Neural progenitor cell (in vitro differentiated cells): Measurements from ENCODE around the gene PSMD5.

ENCODE experiments used
- EZH2 ChIP-seq: fragments of 200-600 bp; sonication (generic); IDR thresholded peaks from 2 replicates; pipeline ENCODE4 v1.6.1; 2017; ENCODE audit warnings: antibody characterized with exemption, mild to moderate bottlenecking, moderate library complexity
- TF ChIP-seq, protein P1 (sequence below): fragments of 200-600 bp; sonication (generic); IDR thresholded peaks from 2 replicates; pipeline ENCODE4 v1.5.1; 2017; ENCODE audit warnings: antibody characterized with exemption, mild to moderate bottlenecking

DNA sequence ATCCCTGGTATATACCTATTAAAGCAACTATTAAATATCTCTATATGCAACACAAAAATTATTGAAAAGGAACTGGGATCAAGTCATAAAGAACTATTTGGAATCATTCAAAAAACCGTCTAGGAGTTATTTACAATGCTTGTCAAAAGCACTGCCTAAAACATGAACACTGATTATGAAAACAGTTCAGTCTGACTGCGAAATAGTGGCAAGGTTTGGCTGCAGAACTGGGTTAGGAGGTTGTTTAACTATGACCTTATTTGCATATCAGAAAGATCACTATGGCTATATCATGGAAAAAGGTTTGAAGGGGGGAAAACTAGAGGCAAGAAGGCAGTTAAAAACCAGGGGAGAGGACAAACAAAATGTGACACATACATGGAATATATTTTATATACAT, 61.5 kb downstream of the PSMD5 start:
- TF ChIP-seq, protein P1, sequence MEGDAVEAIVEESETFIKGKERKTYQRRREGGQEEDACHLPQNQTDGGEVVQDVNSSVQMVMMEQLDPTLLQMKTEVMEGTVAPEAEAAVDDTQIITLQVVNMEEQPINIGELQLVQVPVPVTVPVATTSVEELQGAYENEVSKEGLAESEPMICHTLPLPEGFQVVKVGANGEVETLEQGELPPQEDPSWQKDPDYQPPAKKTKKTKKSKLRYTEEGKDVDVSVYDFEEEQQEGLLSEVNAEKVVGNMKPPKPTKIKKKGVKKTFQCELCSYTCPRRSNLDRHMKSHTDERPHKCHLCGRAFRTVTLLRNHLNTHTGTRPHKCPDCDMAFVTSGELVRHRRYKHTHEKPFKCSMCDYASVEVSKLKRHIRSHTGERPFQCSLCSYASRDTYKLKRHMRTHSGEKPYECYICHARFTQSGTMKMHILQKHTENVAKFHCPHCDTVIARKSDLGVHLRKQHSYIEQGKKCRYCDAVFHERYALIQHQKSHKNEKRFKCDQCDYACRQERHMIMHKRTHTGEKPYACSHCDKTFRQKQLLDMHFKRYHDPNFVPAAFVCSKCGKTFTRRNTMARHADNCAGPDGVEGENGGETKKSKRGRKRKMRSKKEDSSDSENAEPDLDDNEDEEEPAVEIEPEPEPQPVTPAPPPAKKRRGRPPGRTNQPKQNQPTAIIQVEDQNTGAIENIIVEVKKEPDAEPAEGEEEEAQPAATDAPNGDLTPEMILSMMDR = no peak
- no peak for TF ChIP-seq EZH2
